H1 (cell line): ENCODE measurements around the gene PTPRR. TPM values are rescaled to one million over a fixed set of nuclear protein-coding genes. Genes with fewer than 3 reads are reported as not detected.

ENCODE experiments used
- CTCF ChIA-PET: fragments of 300-600 bp; sonication (Branson Sonifier 250); formaldehyde crosslinking; loops from one replicate; lab custom pipeline; 2021; ENCODE audit not compliant: partially characterized antibody; lab: Charles Lee
- POLR2A ChIA-PET: fragments of 300-600 bp; sonication (Branson Sonifier 250); formaldehyde crosslinking; loops from one replicate; lab custom pipeline; 2021; ENCODE audit warnings: inconsistent platforms; ENCODE audit not compliant: partially characterized antibody; lab: Charles Lee
- DNase-seq, 2 experiments: peaks; one replicate each; pipeline versions ENCODE4 v3.0.0 to v3.0.0-alpha.2; 2010 to 2022; ENCODE audit warnings: low spot score in 2 of 2, low read depth in 1 of 2, mixed read lengths in 1 of 2
- FAIRE-seq: peaks from 2 replicates; lab custom pipeline; 2011; peaks lifted over from hg19 to GRCh38; lab: Jason Lieb, UNC
- H2AFZ ChIP-seq: 2 replicates; pipeline ENCODE4 v1.8.1; 2012; ENCODE audit warnings: low read length, inconsistent platforms
- H2AK5ac ChIP-seq: 2 replicates; pipeline ENCODE4 v1.6.1; 2013; ENCODE audit warnings: low read depth, low read length
- H2BK120ac ChIP-seq: replicated peaks from 2 replicates; pipeline ENCODE3; 2013; ENCODE audit warnings: low read depth, low read length, inconsistent platforms
- H2BK12ac ChIP-seq: 2 replicates; pipeline ENCODE4 v1.6.1; 2013; ENCODE audit warnings: low read depth, low read length
- H2BK15ac ChIP-seq: 2 replicates; pipeline ENCODE4 v1.6.1; 2013; ENCODE audit warnings: low read length
- H2BK20ac ChIP-seq: 2 replicates; pipeline ENCODE4 v1.6.1; 2013; ENCODE audit warnings: low read length
- H2BK5ac ChIP-seq: 2 replicates; pipeline ENCODE4 v1.6.1; 2013; ENCODE audit warnings: low read depth, low read length
- H3K14ac ChIP-seq: 2 replicates; pipeline ENCODE4 v1.6.1; 2013; ENCODE audit warnings: inconsistent platforms; ENCODE audit not compliant: insufficient read length
- H3K18ac ChIP-seq: 2 replicates; pipeline ENCODE4 v1.6.1; 2013; ENCODE audit warnings: low read length; ENCODE audit errors: extremely low read depth
- H3K23ac ChIP-seq: 2 replicates; pipeline ENCODE4 v1.6.1; 2013; ENCODE audit warnings: inconsistent platforms; ENCODE audit not compliant: insufficient read length
- H3K23me2 ChIP-seq: 2 replicates; pipeline ENCODE4 v1.6.1; 2013; ENCODE audit warnings: low read depth, low read length
- H3K27ac ChIP-seq: 2 replicates; pipeline ENCODE4 v1.6.1; 2011; ENCODE audit warnings: low read depth, low read length, inconsistent platforms
- H3K27me3 ChIP-seq, 4 experiments: replicated peaks in 1 of 4; 1 replicate in 1 of 4; 2 replicates in 3 of 4; pipeline versions ENCODE4 v1.6.1 to v1.8.1; 2011 to 2013; ENCODE audit warnings: low read length in 3 of 4, mild to moderate bottlenecking in 3 of 4, inconsistent platforms in 2 of 4, mixed read lengths in 2 of 4, moderate library complexity in 1 of 4; ENCODE audit not compliant: control insufficient read depth in 3 of 4, insufficient read depth in 3 of 4; ENCODE audit errors: extremely low read depth in 1 of 4
- H3K36me3 ChIP-seq, 4 experiments: 2 replicates each; pipeline versions ENCODE4 v1.6.1 to v1.8.1; 2011 to 2013; ENCODE audit warnings: mild to moderate bottlenecking in 4 of 4, low read length in 3 of 4, moderate library complexity in 2 of 4, control low read depth in 1 of 4, inconsistent platforms in 1 of 4; ENCODE audit not compliant: insufficient read depth in 4 of 4, control insufficient read depth in 2 of 4
- H3K4ac ChIP-seq: replicated peaks from 2 replicates; pipeline ENCODE3; 2013; ENCODE audit warnings: low read length, low read depth, mixed read lengths, inconsistent platforms; ENCODE audit not compliant: insufficient read length
- H3K4me1 ChIP-seq, 4 experiments: replicated peaks in 1 of 4; 1 replicate in 1 of 4; 2 replicates in 3 of 4; pipeline versions ENCODE4 v1.6.1 to v1.8.1; 2011 to 2013; ENCODE audit warnings: low read length in 3 of 4, inconsistent platforms in 2 of 4, mixed read lengths in 1 of 4; ENCODE audit not compliant: insufficient read depth in 4 of 4, control insufficient read depth in 3 of 4
- H3K4me2 ChIP-seq, 2 experiments: 2 replicates each; pipeline versions ENCODE4 v1.6.1 to v1.8.1; 2011 to 2013; ENCODE audit warnings: low read depth in 2 of 2, low read length in 2 of 2, control low read depth in 1 of 2, inconsistent platforms in 1 of 2, mild to moderate bottlenecking in 1 of 2; ENCODE audit not compliant: insufficient read depth in 1 of 2
- H3K4me3 ChIP-seq, 4 experiments: fragments of 200-600, 300-600 bp in 1 of 4; sonication (generic), shearing (Covaris generic), sonication (Bioruptor Twin) in 1 of 4; 2 replicates each; pipeline versions ENCODE4 v1.5.1 to v1.8.1; 2011 to 2016; ENCODE audit warnings: low read length in 4 of 4, low read depth in 3 of 4, control low read depth in 2 of 4, inconsistent platforms in 2 of 4, mild to moderate bottlenecking in 2 of 4, mixed read lengths in 1 of 4, moderate library complexity in 1 of 4; ENCODE audit not compliant: insufficient read depth in 2 of 4; ENCODE audit errors: extremely low read depth in 1 of 4
- H3K56ac ChIP-seq: replicated peaks from 2 replicates; pipeline ENCODE3; 2013; ENCODE audit warnings: low read depth, mild to moderate bottlenecking, mixed read lengths, low read length, inconsistent platforms; ENCODE audit not compliant: insufficient read length
- H3K79me1 ChIP-seq: 2 replicates; pipeline ENCODE4 v1.6.1; 2013; ENCODE audit warnings: low read depth, low read length, control low read depth
- H3K79me2 ChIP-seq, 2 experiments: 2 replicates each; pipeline versions ENCODE4 v1.6.1 to v1.8.1; 2012 to 2013; ENCODE audit warnings: low read length in 2 of 2, mild to moderate bottlenecking in 2 of 2, inconsistent platforms in 1 of 2; ENCODE audit not compliant: insufficient read depth in 2 of 2, control insufficient read depth in 1 of 2
- H3K9ac ChIP-seq, 4 experiments: replicated peaks in 1 of 4; 1 replicate in 1 of 4; 2 replicates in 3 of 4; pipeline versions ENCODE4 v1.6.1 to v1.8.1; 2011 to 2013; ENCODE audit warnings: low read depth in 3 of 4, low read length in 3 of 4, control low read depth in 2 of 4, mild to moderate bottlenecking in 2 of 4, moderate library complexity in 2 of 4, inconsistent platforms in 1 of 4; ENCODE audit errors: extremely low read depth in 1 of 4
- H3K9me3 ChIP-seq, 2 experiments: 2 replicates each; pipeline versions ENCODE4 v1.6.1 to v1.8.1; 2012 to 2013; ENCODE audit warnings: mild to moderate bottlenecking in 2 of 2, moderate library complexity in 2 of 2, control low read depth in 1 of 2, inconsistent platforms in 1 of 2, low read depth in 1 of 2, low read length in 1 of 2, mixed read lengths in 1 of 2; ENCODE audit not compliant: insufficient read depth in 2 of 2
- H4K20me1 ChIP-seq, 2 experiments: replicated peaks in 1 of 2; 2 replicates each; pipeline versions ENCODE3 to v1.8.1; 2011 to 2013; ENCODE audit warnings: inconsistent platforms in 2 of 2, low read length in 2 of 2, mild to moderate bottlenecking in 1 of 2; ENCODE audit not compliant: insufficient read depth in 2 of 2, control insufficient read depth in 1 of 2
- H4K5ac ChIP-seq: 2 replicates; pipeline ENCODE4 v1.6.1; 2013; ENCODE audit warnings: low read length, low read depth, mixed read lengths, inconsistent platforms; ENCODE audit not compliant: insufficient read length
- H4K8ac ChIP-seq: 2 replicates; pipeline ENCODE4 v1.8.0; 2013; ENCODE audit warnings: mild to moderate bottlenecking, moderate library complexity, low read length, inconsistent platforms; ENCODE audit not compliant: insufficient read depth; ENCODE audit errors: extremely low read depth
- H4K91ac ChIP-seq: replicated peaks from 2 replicates; pipeline ENCODE3; 2013; ENCODE audit warnings: low read length, mixed read lengths, inconsistent platforms; ENCODE audit not compliant: insufficient read length
- BCL11A ChIP-seq, 2 experiments: IDR thresholded peaks; one replicate each; pipeline ENCODE4 v1.6.1; 2011; ENCODE audit warnings: low read depth in 2 of 2, low read length in 2 of 2, mild to moderate bottlenecking in 2 of 2
- POLR2AphosphoS5 ChIP-seq: IDR thresholded peaks from 2 replicates; pipeline ENCODE4 v1.6.1; 2011; ENCODE audit warnings: low read depth, low read length
- SAP30 ChIP-seq: fragments of 300-600 bp; sonication (generic); IDR thresholded peaks from 2 replicates; pipeline ENCODE4 v1.7.1; 2012; ENCODE audit warnings: low read length, moderate library complexity, mild to moderate bottlenecking, inconsistent platforms; ENCODE audit not compliant: insufficient read depth, insufficient replicate concordance
- SRF ChIP-seq: IDR thresholded peaks from 2 replicates; pipeline ENCODE4 v1.6.1; 2011; ENCODE audit warnings: mild to moderate bottlenecking, low read depth, low read length, moderate library complexity
- WGBS, 2 experiments: shearing (Covaris generic) in 1 of 2; methylation state at CpG; one replicate each; pipeline versions ENCODE4 v1.1.6 to v1.1.7; 2013 to 2015; ENCODE audit warnings: low lambda C conversion rate in 2 of 2, mixed read lengths in 2 of 2, inconsistent platforms in 1 of 2, low coverage in 1 of 2, missing lambda C conversion rate in 1 of 2; ENCODE audit not compliant: insufficient replicate concordance in 2 of 2, insufficient coverage in 1 of 2, insufficient read length in 1 of 2; ENCODE audit errors: extremely low coverage in 1 of 2, missing lambda C conversion rate in 1 of 2; 5-methylcytosine and 5-hydroxymethylcytosine counted together
- polyA plus RNA-seq, 7 experiments: library from polyadenylated mRNA; depleted of rRNA in 3 of 7; stranded (reverse) in 5 of 7; unstranded in 2 of 7; fragments of >200 nt in 5 of 7; fragments of 200-250 nt in 2 of 7; gene quantifications; 1 replicate in 5 of 7; 2 replicates in 1 of 7; 4 replicates in 1 of 7; pipeline versions ENCODE4 v1.2.1 to v1.2.3, GENCODE V29; 2011 to 2013; ENCODE audit warnings: missing spikeins in 2 of 7, mixed read lengths in 2 of 7
- total RNA-seq: library from RNA; stranded (reverse); fragmentation: NEBNext Ultra II Directional; extraction: Animal tissue kit (Norgen Biotek cat#: 25700); gene quantifications from 2 replicates; pipeline ENCODE4 v1.2.1, GENCODE V29; 2021
- TF ChIP-seq, protein P1 (sequence below): IDR thresholded peaks from 2 replicates; pipeline ENCODE4 v1.6.1; 2011; ENCODE audit warnings: low read depth, mild to moderate bottlenecking, low read length; ENCODE audit not compliant: insufficient read depth
- TF ChIP-seq, protein P2 (sequence below), 3 experiments: IDR thresholded peaks; 1 replicate in 2 of 3; 2 replicates in 1 of 3; pipeline versions ENCODE4 v1.5.1 to v1.6.1; 2011; ENCODE audit warnings: low read length in 3 of 3, mild to moderate bottlenecking in 3 of 3, inconsistent platforms in 2 of 3, low read depth in 1 of 3, moderate library complexity in 1 of 3; ENCODE audit not compliant: insufficient read depth in 1 of 3; ENCODE audit errors: control extremely low read depth in 1 of 3

Gene PTPRR
- total and polyA plus RNA-seq, 2 of the 8 experiments (the other 6 are each of a cell fraction or from before 2014, with no cell fraction given) = 0.07 to 0.35 TPM

DNA sequence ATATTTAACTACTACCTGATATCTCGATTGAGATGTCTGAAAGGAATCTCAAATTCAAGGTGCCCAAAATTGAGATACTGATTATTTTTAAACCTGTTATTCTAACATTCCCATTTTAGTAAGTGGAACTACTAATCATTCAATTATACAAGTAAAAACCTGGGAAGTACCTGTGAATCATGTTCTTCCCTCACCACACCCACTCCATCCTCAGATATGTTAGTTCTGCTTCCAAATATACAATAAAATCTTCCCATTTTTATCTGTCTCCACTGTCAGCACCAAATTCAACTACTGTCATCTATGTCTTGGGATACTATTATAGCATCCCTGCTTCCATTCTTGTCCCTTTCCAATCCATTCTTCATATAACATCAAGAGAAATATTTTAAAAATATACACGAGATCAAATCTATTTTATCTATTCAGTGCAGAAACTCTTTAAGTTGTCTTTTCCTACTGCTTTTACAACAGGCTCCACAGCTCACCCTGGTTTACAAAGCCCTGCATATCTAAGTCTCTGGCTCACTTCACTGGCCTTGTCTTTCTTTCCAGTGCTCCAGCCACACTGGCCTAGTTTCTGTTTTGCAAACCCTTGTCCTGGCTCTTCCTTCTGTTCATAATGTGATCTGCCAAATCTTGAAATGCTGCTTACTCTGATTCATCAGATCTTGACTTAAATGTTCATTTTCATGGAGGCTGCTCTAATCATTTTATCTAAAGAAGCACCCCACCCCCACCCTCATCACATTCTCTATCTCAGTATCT, 122.3 kb downstream of the PTPRR start:
- Histone ChIP-seq H4K8ac (no peak overlapping the region), H3K23ac (no peak overlapping the region), H4K20me1 (no peaks in the 10 kb centered on the region), H2BK15ac (no peak overlapping the region), H3K79me1 (no peaks in the 10 kb centered on the region), H4K91ac (no peak overlapping the region), H2AFZ (peak overlapping the region; percentile 90), H3K4me1 (no peaks in the 10 kb centered on the region), H3K79me2 (no peaks in the 10 kb centered on the region), H3K9ac (no peak overlapping the region), H2BK12ac (no peak overlapping the region), H3K56ac (no peak overlapping the region), H2BK120ac (no peak overlapping the region), H3K4me3 (no peak overlapping the region), H3K27ac (no peak overlapping the region), H3K4me2 (no peak overlapping the region), H3K23me2 (no peaks in the 10 kb centered on the region; the same call in 1 of the 2 replicates), H2BK5ac (no peak overlapping the region), H4K5ac (no peak overlapping the region), H3K4ac (no peak overlapping the region), H3K18ac (no peak overlapping the region), H3K14ac (no peak overlapping the region), H3K36me3 (no peaks in the 10 kb centered on the region), H2BK20ac (no peak overlapping the region), H2AK5ac (no peak overlapping the region), H3K9me3 (no peaks in the 10 kb centered on the region), H3K27me3 (no peaks in the 10 kb centered on the region)
- ChIA-PET CTCF (no interaction called here), POLR2A (no interaction called here)
- FAIRE-seq (no peak), DNase-seq (no peak)
- 88% methylated on average over 2 of the region's 2 CpGs; no CpG with 5 or more reads in 1 of the 2 experiments for WGBS, 2 experiments
- TF ChIP-seq BCL11A (IDR thresholded peaks at IDR 0.05; ENCODE audit: low read depth in 2 of 2, low read length in 2 of 2) = no peak
- TF ChIP-seq SRF = no peak
- TF ChIP-seq POLR2AphosphoS5 = no peak
- TF ChIP-seq, protein P1, sequence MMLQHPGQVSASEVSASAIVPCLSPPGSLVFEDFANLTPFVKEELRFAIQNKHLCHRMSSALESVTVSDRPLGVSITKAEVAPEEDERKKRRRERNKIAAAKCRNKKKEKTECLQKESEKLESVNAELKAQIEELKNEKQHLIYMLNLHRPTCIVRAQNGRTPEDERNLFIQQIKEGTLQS = no peak
- TF ChIP-seq SAP30 = no peak
- TF ChIP-seq, protein P2, sequence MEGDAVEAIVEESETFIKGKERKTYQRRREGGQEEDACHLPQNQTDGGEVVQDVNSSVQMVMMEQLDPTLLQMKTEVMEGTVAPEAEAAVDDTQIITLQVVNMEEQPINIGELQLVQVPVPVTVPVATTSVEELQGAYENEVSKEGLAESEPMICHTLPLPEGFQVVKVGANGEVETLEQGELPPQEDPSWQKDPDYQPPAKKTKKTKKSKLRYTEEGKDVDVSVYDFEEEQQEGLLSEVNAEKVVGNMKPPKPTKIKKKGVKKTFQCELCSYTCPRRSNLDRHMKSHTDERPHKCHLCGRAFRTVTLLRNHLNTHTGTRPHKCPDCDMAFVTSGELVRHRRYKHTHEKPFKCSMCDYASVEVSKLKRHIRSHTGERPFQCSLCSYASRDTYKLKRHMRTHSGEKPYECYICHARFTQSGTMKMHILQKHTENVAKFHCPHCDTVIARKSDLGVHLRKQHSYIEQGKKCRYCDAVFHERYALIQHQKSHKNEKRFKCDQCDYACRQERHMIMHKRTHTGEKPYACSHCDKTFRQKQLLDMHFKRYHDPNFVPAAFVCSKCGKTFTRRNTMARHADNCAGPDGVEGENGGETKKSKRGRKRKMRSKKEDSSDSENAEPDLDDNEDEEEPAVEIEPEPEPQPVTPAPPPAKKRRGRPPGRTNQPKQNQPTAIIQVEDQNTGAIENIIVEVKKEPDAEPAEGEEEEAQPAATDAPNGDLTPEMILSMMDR (IDR thresholded peaks at IDR 0.05; ENCODE audit: control extremely low read depth in 1 of 3, insufficient read depth in 1 of 3, low read depth in 1 of 3, low read length in 3 of 3) = no peak
